ENCODE measurements around the gene ADAM12. TPM values are rescaled to one million over a fixed set of nuclear protein-coding genes. Genes with fewer than 3 reads are reported as not detected.

The ADAM12 gene
- total and polyA plus RNA-seq, 10 of the 15 experiments (the other 5 are each of a cell fraction or from before 2014, with no cell fraction given), result under 0.01 to 0.62 (median 0.04) TPM; not detected in 5

GRCh38 chr10:126099366-126099765 is 288.9 kb downstream of the ADAM12 start (continued):
- no peak for TF ChIP-seq REST (IDR thresholded peaks at IDR 0.05; ENCODE audit: low read depth, low read length)

GRCh38 chr10:126098226-126098581 is 290.1 kb downstream of the ADAM12 start:
- ChIA-PET SMC1A (ENCODE audit: uncharacterized antibody, unreplicated experiment) (interaction anchor here (0.9 to 1.0 kb wide), 3 partner anchors 114 to 118 kb away, joined by 3 to 4 read pairs (median 3); no protein-coding TSS in a partner anchor), RAD21 (ENCODE audit: unreplicated experiment) (no interaction called here), CTCF (interaction anchor here (0.8 to 1.3 kb wide), 3 partner anchors 17 to 229 kb away, joined by 3 to 6 read pairs (median 3); no protein-coding TSS in a partner anchor), POLR2A (no interaction called here)
- Histone ChIP-seq H3K4me2 (ENCODE audit: control insufficient read depth, insufficient read depth) (no peak overlapping the region), H3K36me3 (ENCODE audit: control insufficient read depth in 2 of 2, insufficient read depth in 2 of 2, low read length in 1 of 2) (no peaks in the 10 kb centered on the region), H2AFZ (ENCODE audit: control insufficient read depth, low read depth, low read length) (no peak overlapping the region), H3K27me3 (replicated peaks in 1 of 2; ENCODE audit: control insufficient read depth in 2 of 2, insufficient read depth in 2 of 2, low read length in 1 of 2) (no peaks in the 10 kb centered on the region), H3K9ac (ENCODE audit: control insufficient read depth, insufficient read depth, low read length) (no peak overlapping the region), H3K79me2 (ENCODE audit: control insufficient read depth, insufficient read depth, low read length) (no peaks in the 10 kb centered on the region), H3K9me3 (replicated peaks; ENCODE audit: control insufficient read depth, insufficient read depth, low read length) (no peaks in the 10 kb centered on the region), H3K27ac (ENCODE audit: control insufficient read depth, insufficient read depth) (no peak overlapping the region), H4K20me1 (ENCODE audit: control insufficient read depth, insufficient read depth) (no peaks in the 10 kb centered on the region), H3K4me1 (ENCODE audit: control insufficient read depth, insufficient read depth, low read length) (no peaks in the 10 kb centered on the region), H3K4me3 (no peak overlapping the region)
- intact Hi-C loops (cut with micrococcal nuclease; ENCODE audit: unreplicated experiment) (loop anchor here (5.0 kb wide), 1 partner anchor 116 kb away; no protein-coding TSS in a partner anchor), in situ Hi-C loops (cut with MboI) (no loop called here)
- no peak for DNase-seq (ENCODE audit: low read depth, low spot score)
- FAIRE-seq, result no peak
- BruUV-seq (replicated peaks), result no TSS peak
- ATAC-seq, result no peak
- 9% methylated on average over 3 of the region's 3 CpGs for WGBS (ENCODE audit: insufficient coverage, insufficient replicate concordance, low lambda C conversion rate, missing lambda C conversion rate)
- TF ChIP-seq USF1 (IDR thresholded peaks at IDR 0.05; ENCODE audit: borderline replicate concordance, extremely low read length, insufficient read depth, low read depth, low read length) (no peak), MTA2 (IDR thresholded peaks at IDR 0.05; ENCODE audit: low read depth) (no peak), NFYB (IDR thresholded peaks at IDR 0.05; ENCODE audit: insufficient read depth, low read depth, low read length) (no peak), NR2C1 (IDR thresholded peaks at IDR 0.05) (no peak), SREBF2 (IDR thresholded peaks at IDR 0.05; ENCODE audit: low read length) (no peak), HDAC6 (IDR thresholded peaks at IDR 0.05; ENCODE audit: unreplicated experiment) (no peak), NKRF (conservative IDR thresholded peaks at IDR 0.05) (no peak), SMARCA5 (IDR thresholded peaks at IDR 0.05) (no peak), YY1 (IDR thresholded peaks at IDR 0.05; ENCODE audit: low read depth, low read length) (no peak), NFYA (IDR thresholded peaks at IDR 0.05; ENCODE audit: borderline replicate concordance, low read depth, low read length) (no peak), IKZF1 (conservative IDR thresholded peaks at IDR 0.05) (no peak), ASH2L (IDR thresholded peaks at IDR 0.05; ENCODE audit: borderline replicate concordance, low read depth) (no peak), FOS (IDR thresholded peaks at IDR 0.05; ENCODE audit: borderline replicate concordance, extremely low read depth, insufficient read length) (no peak), E2F4 (IDR thresholded peaks at IDR 0.05; ENCODE audit: low read depth, low read length) (no peak), TCF3 (IDR thresholded peaks at IDR 0.05; ENCODE audit: borderline replicate concordance, insufficient read depth, low read depth, low read length) (no peak)

Measured in GM12878 (cell line).